Neuronal stem cell (in vitro differentiated cells): ENCODE measurements around the gene MTHFSD.
A peak's percentile ranks its signal among the peaks of the same experiment; 100 is the strongest.
"Not testable (repeated sequence)": the region's sequence is repeated elsewhere in the genome, so short reads cannot be mapped to it uniquely, and the experiment has no call there.

ENCODE experiments used
- DNase-seq: peaks from one replicate; pipeline ENCODE4 v3.0.0-alpha.2; 2013; ENCODE audit warnings: low spot score
- H2AFZ ChIP-seq: one replicate; pipeline ENCODE4 v1.6.1; 2013; ENCODE audit warnings: mild to moderate bottlenecking, low read length, inconsistent platforms
- H2AK5ac ChIP-seq: 2 replicates; pipeline ENCODE4 v1.6.1; 2013; ENCODE audit warnings: low read depth, mild to moderate bottlenecking, inconsistent platforms, low read length, moderate library complexity, mixed read lengths
- H2BK120ac ChIP-seq: 2 replicates; pipeline ENCODE4 v1.6.1; 2013; ENCODE audit warnings: low read depth, mild to moderate bottlenecking, inconsistent platforms, low read length, moderate library complexity, mixed read lengths
- H2BK12ac ChIP-seq: one replicate; pipeline ENCODE4 v1.6.1; 2013; ENCODE audit warnings: low read length, inconsistent platforms
- H2BK15ac ChIP-seq: 2 replicates; pipeline ENCODE4 v1.6.1; 2013; ENCODE audit warnings: mild to moderate bottlenecking, low read length, inconsistent platforms, mixed read lengths
- H2BK5ac ChIP-seq: one replicate; pipeline ENCODE4 v1.6.1; 2013; ENCODE audit warnings: inconsistent platforms, mild to moderate bottlenecking, low read length, moderate library complexity
- H3K14ac ChIP-seq: one replicate; pipeline ENCODE4 v1.6.1; 2013; ENCODE audit warnings: low read length, inconsistent platforms
- H3K18ac ChIP-seq: 2 replicates; pipeline ENCODE4 v1.6.1; 2013; ENCODE audit warnings: low read length, inconsistent platforms
- H3K23ac ChIP-seq: 2 replicates; pipeline ENCODE4 v1.6.1; 2013; ENCODE audit warnings: low read depth, mild to moderate bottlenecking, mixed read lengths, low read length, inconsistent platforms; ENCODE audit not compliant: poor library complexity
- H3K27ac ChIP-seq: replicated peaks from 3 replicates; pipeline ENCODE4 v1.5.1; 2013; ENCODE audit warnings: low read length, inconsistent platforms
- H3K27me3 ChIP-seq, 3 experiments: 2 replicates each; pipeline ENCODE4 v1.6.1; 2013; ENCODE audit warnings: low read length in 3 of 3, mild to moderate bottlenecking in 2 of 3, inconsistent platforms in 1 of 3, low read depth in 1 of 3, mixed read lengths in 1 of 3, moderate library complexity in 1 of 3; ENCODE audit not compliant: control insufficient read depth in 3 of 3, insufficient read depth in 3 of 3
- H3K36me3 ChIP-seq, 2 donors: replicated peaks in 1 of 2; 2 replicates each; pipeline ENCODE4 v1.6.1; 2013; ENCODE audit warnings: low read length in 2 of 2; ENCODE audit not compliant: control insufficient read depth in 2 of 2, insufficient read depth in 2 of 2
- H3K4ac ChIP-seq: 2 replicates; pipeline ENCODE4 v1.6.1; 2013; ENCODE audit warnings: inconsistent platforms, mild to moderate bottlenecking, low read length, moderate library complexity
- H3K4me1 ChIP-seq, 2 donors: 1 replicate in 1 of 2; 2 replicates in 1 of 2; pipeline ENCODE4 v1.6.1; 2013; ENCODE audit warnings: low read length in 2 of 2, low read depth in 1 of 2; ENCODE audit not compliant: control insufficient read depth in 2 of 2, insufficient read depth in 1 of 2
- H3K4me2 ChIP-seq: one replicate; pipeline ENCODE4 v1.6.1; 2013; ENCODE audit warnings: mild to moderate bottlenecking, low read length, inconsistent platforms; ENCODE audit not compliant: insufficient read depth, poor library complexity, severe bottlenecking
- H3K4me3 ChIP-seq, 2 donors: 2 replicates each; pipeline ENCODE4 v1.5.1; 2013; ENCODE audit warnings: low read length in 2 of 2, mild to moderate bottlenecking in 2 of 2, inconsistent platforms in 1 of 2, moderate library complexity in 1 of 2
- H3K79me1 ChIP-seq: one replicate; pipeline ENCODE4 v1.6.1; 2013; ENCODE audit warnings: low read depth, mild to moderate bottlenecking, inconsistent platforms, low read length, moderate library complexity
- H3K9ac ChIP-seq: one replicate; pipeline ENCODE4 v1.6.1; 2013; ENCODE audit warnings: mild to moderate bottlenecking, low read depth, low read length, inconsistent platforms; ENCODE audit not compliant: poor library complexity
- H3K9me3 ChIP-seq, 2 donors: replicated peaks in 1 of 2; 2 replicates each; pipeline versions ENCODE3 to v1.6.1; 2013; ENCODE audit warnings: low read length in 2 of 2, mild to moderate bottlenecking in 2 of 2, inconsistent platforms in 1 of 2, low read depth in 1 of 2, mixed read lengths in 1 of 2, moderate library complexity in 1 of 2; ENCODE audit not compliant: control insufficient read depth in 2 of 2, insufficient read depth in 1 of 2
- H4K8ac ChIP-seq: one replicate; pipeline ENCODE4 v1.6.1; 2013; ENCODE audit warnings: low read depth, mild to moderate bottlenecking, inconsistent platforms, low read length, moderate library complexity
- H4K91ac ChIP-seq: one replicate; pipeline ENCODE4 v1.6.1; 2013; ENCODE audit warnings: low read length, low read depth, mild to moderate bottlenecking, inconsistent platforms; ENCODE audit not compliant: poor library complexity
- WGBS, 2 donors: extraction: QIAGEN DNeasy Blood & Tissue Kit; methylation state at CpG; one replicate each; pipeline ENCODE4 v1.1.7; 2013; ENCODE audit warnings: missing lambda C conversion rate in 2 of 2, mixed read lengths in 1 of 2; ENCODE audit not compliant: insufficient read length in 2 of 2, insufficient replicate concordance in 1 of 2; ENCODE audit errors: extremely low coverage in 2 of 2; 5-methylcytosine and 5-hydroxymethylcytosine counted together

The MTHFSD gene

GRCh38 chr16:86591270-86591669, 36.2 kb upstream of the MTHFSD start:
- peaks cover 0 to 21% (median 0%) of the 10 kb centered on the region in 3 experiments for H3K27me3 ChIP-seq
- no peak overlapping the region for H4K91ac ChIP-seq
- no peaks in the 10 kb centered on the region for H3K36me3 ChIP-seq
- no peak overlapping the region for H2BK15ac ChIP-seq
- no peak overlapping the region for H2BK5ac ChIP-seq
- no peak overlapping the region for H3K4ac ChIP-seq
- H3K18ac ChIP-seq: no peak overlapping the region
- no peaks in the 10 kb centered on the region for H3K9me3 ChIP-seq
- no peaks in the 10 kb centered on the region for H3K79me1 ChIP-seq
- no peak overlapping the region for H2AFZ ChIP-seq
- no peak overlapping the region for H4K8ac ChIP-seq
- no peak overlapping the region for H3K4me2 ChIP-seq
- H3K14ac ChIP-seq: no peak overlapping the region
- no peak overlapping the region for H3K9ac ChIP-seq
- no peak for DNase-seq
- H2BK12ac ChIP-seq: no peak overlapping the region
- H2AK5ac ChIP-seq: no peak overlapping the region
- H3K4me1 ChIP-seq: no peaks in the 10 kb centered on the region
- H3K27ac ChIP-seq: no peak overlapping the region
- 100% methylated on average over 1 to 3 of the region's 4 CpGs for WGBS, 2 donors
- H3K4me3 ChIP-seq: no peak overlapping the region
- H2BK120ac ChIP-seq: no peak overlapping the region
- H3K23ac ChIP-seq: no peak overlapping the region

- no peaks in the 10 kb centered on the region for H3K79me1 ChIP-seq
- no peak for DNase-seq
Measured at GRCh38 chr16:86590501-86591144, 35.6 kb upstream of the MTHFSD start.

GRCh38 chr16:86587955-86588354, 32.9 kb upstream of the MTHFSD start:
- H2AFZ ChIP-seq, H2BK12ac ChIP-seq, H2BK15ac ChIP-seq, H3K27ac ChIP-seq, H3K36me3 ChIP-seq, H3K79me1 ChIP-seq, DNase-seq, H3K18ac ChIP-seq, H4K8ac ChIP-seq, H3K4me3 ChIP-seq, H2BK120ac ChIP-seq, H3K4me2 ChIP-seq, H3K4me1 ChIP-seq, H2BK5ac ChIP-seq, H3K23ac ChIP-seq, H3K4ac ChIP-seq, H3K9ac ChIP-seq, H2AK5ac ChIP-seq, H4K91ac ChIP-seq, H3K14ac ChIP-seq, H3K9me3 ChIP-seq: not testable (repeated sequence)
- WGBS, 2 donors: 100% methylated on average over 1 to 3 of the region's 3 CpGs
- peaks cover 0 to 20% (median 4%) of the 10 kb centered on the region in 3 experiments for H3K27me3 ChIP-seq

More at GRCh38 chr16:86590501-86591144, 35.6 kb upstream of the MTHFSD start:
- Histone ChIP-seq H3K14ac (no peak overlapping the region), H3K4me3 (no peak overlapping the region), H2AFZ (no peak overlapping the region), H4K91ac (no peak overlapping the region), H3K9ac (no peak overlapping the region), H2BK5ac (no peak overlapping the region), H3K27ac (no peak overlapping the region), H3K36me3 (no peaks in the 10 kb centered on the region), H3K9me3 (no peaks in the 10 kb centered on the region), H2BK15ac (no peak overlapping the region), H3K23ac (no peak overlapping the region), H3K4me2 (no peak overlapping the region), H4K8ac (no peak overlapping the region), H2BK120ac (no peak overlapping the region), H3K4me1 (no peaks in the 10 kb centered on the region), H2BK12ac (no peak overlapping the region), H3K27me3 (peaks cover 0 to 21% (median 0%) of the 10 kb centered on the region in 3 experiments), H3K18ac (no peak overlapping the region), H2AK5ac (no peak overlapping the region), H3K4ac (no peak overlapping the region)
- WGBS, 2 donors: no CpG with 5 or more reads among the region's 4 CpGs

- Histone ChIP-seq H3K79me1 (no peaks in the 10 kb centered on the region), H4K8ac (no peak overlapping the region), H3K4me3 (no peak overlapping the region), H2BK120ac (no peak overlapping the region), H2AFZ (no peak overlapping the region), H2AK5ac (no peak overlapping the region), H3K27ac (no peak overlapping the region), H2BK15ac (no peak overlapping the region), H3K4me1 (no peaks in the 10 kb centered on the region), H2BK5ac (no peak overlapping the region), H2BK12ac (no peak overlapping the region), H3K9ac (peak overlapping the region; percentile 10), H3K36me3 (no peaks in the 10 kb centered on the region), H3K23ac (no peak overlapping the region), H3K14ac (no peak overlapping the region), H4K91ac (no peak overlapping the region), H3K9me3 (no peaks in the 10 kb centered on the region), H3K4me2 (no peak overlapping the region), H3K4ac (no peak overlapping the region), H3K27me3 (peaks cover 0 to 23% (median 4%) of the 10 kb centered on the region in 3 experiments), H3K18ac (no peak overlapping the region)
- no peak for DNase-seq
- WGBS, 2 donors: 100% methylated on average over 1 of the region's 3 CpGs; no CpG with 5 or more reads in 1 of the 2 donors
Measured at GRCh38 chr16:86587487-86587886, 32.5 kb upstream of the MTHFSD start.
